H1 (cell line): ENCODE results near the gene PRKAR2A. TPM values are rescaled to one million over a fixed set of nuclear protein-coding genes. Genes with fewer than 3 reads are reported as not detected.
"Not testable (repeated sequence)": the region's sequence is repeated elsewhere in the genome, so short reads cannot be mapped to it uniquely, and the experiment has no call there.

ENCODE experiments used
- CTCF ChIA-PET: fragments of 300-600 bp; sonication (Branson Sonifier 250); formaldehyde crosslinking; loops from one replicate; lab custom pipeline; 2021; ENCODE audit not compliant: partially characterized antibody; lab: Charles Lee
- POLR2A ChIA-PET: fragments of 300-600 bp; sonication (Branson Sonifier 250); formaldehyde crosslinking; loops from one replicate; lab custom pipeline; 2021; ENCODE audit warnings: inconsistent platforms; ENCODE audit not compliant: partially characterized antibody; lab: Charles Lee
- DNase-seq, 2 experiments: peaks; one replicate each; pipeline versions ENCODE4 v3.0.0 to v3.0.0-alpha.2; 2010 to 2022; ENCODE audit warnings: low spot score in 2 of 2, low read depth in 1 of 2, mixed read lengths in 1 of 2
- FAIRE-seq: peaks from 2 replicates; lab custom pipeline; 2011; peaks lifted over from hg19 to GRCh38; lab: Jason Lieb, UNC
- H2AFZ ChIP-seq: 2 replicates; pipeline ENCODE4 v1.8.1; 2012; ENCODE audit warnings: low read length, inconsistent platforms
- H2AK5ac ChIP-seq: 2 replicates; pipeline ENCODE4 v1.6.1; 2013; ENCODE audit warnings: low read depth, low read length
- H2BK120ac ChIP-seq: replicated peaks from 2 replicates; pipeline ENCODE3; 2013; ENCODE audit warnings: low read depth, low read length, inconsistent platforms
- H2BK12ac ChIP-seq: 2 replicates; pipeline ENCODE4 v1.6.1; 2013; ENCODE audit warnings: low read depth, low read length
- H2BK15ac ChIP-seq: 2 replicates; pipeline ENCODE4 v1.6.1; 2013; ENCODE audit warnings: low read length
- H2BK20ac ChIP-seq: 2 replicates; pipeline ENCODE4 v1.6.1; 2013; ENCODE audit warnings: low read length
- H2BK5ac ChIP-seq: 2 replicates; pipeline ENCODE4 v1.6.1; 2013; ENCODE audit warnings: low read depth, low read length
- H3K14ac ChIP-seq: 2 replicates; pipeline ENCODE4 v1.6.1; 2013; ENCODE audit warnings: inconsistent platforms; ENCODE audit not compliant: insufficient read length
- H3K18ac ChIP-seq: 2 replicates; pipeline ENCODE4 v1.6.1; 2013; ENCODE audit warnings: low read length; ENCODE audit errors: extremely low read depth
- H3K23ac ChIP-seq: 2 replicates; pipeline ENCODE4 v1.6.1; 2013; ENCODE audit warnings: inconsistent platforms; ENCODE audit not compliant: insufficient read length
- H3K23me2 ChIP-seq: 2 replicates; pipeline ENCODE4 v1.6.1; 2013; ENCODE audit warnings: low read depth, low read length
- H3K27ac ChIP-seq: 2 replicates; pipeline ENCODE4 v1.6.1; 2011; ENCODE audit warnings: low read depth, low read length, inconsistent platforms
- H3K27me3 ChIP-seq, 4 experiments: replicated peaks in 1 of 4; 1 replicate in 1 of 4; 2 replicates in 3 of 4; pipeline versions ENCODE4 v1.6.1 to v1.8.1; 2011 to 2013; ENCODE audit warnings: low read length in 3 of 4, mild to moderate bottlenecking in 3 of 4, inconsistent platforms in 2 of 4, mixed read lengths in 2 of 4, moderate library complexity in 1 of 4; ENCODE audit not compliant: control insufficient read depth in 3 of 4, insufficient read depth in 3 of 4; ENCODE audit errors: extremely low read depth in 1 of 4
- H3K36me3 ChIP-seq, 4 experiments: 2 replicates each; pipeline versions ENCODE4 v1.6.1 to v1.8.1; 2011 to 2013; ENCODE audit warnings: mild to moderate bottlenecking in 4 of 4, low read length in 3 of 4, moderate library complexity in 2 of 4, control low read depth in 1 of 4, inconsistent platforms in 1 of 4; ENCODE audit not compliant: insufficient read depth in 4 of 4, control insufficient read depth in 2 of 4
- H3K4ac ChIP-seq: replicated peaks from 2 replicates; pipeline ENCODE3; 2013; ENCODE audit warnings: low read length, low read depth, mixed read lengths, inconsistent platforms; ENCODE audit not compliant: insufficient read length
- H3K4me1 ChIP-seq, 4 experiments: replicated peaks in 1 of 4; 1 replicate in 1 of 4; 2 replicates in 3 of 4; pipeline versions ENCODE4 v1.6.1 to v1.8.1; 2011 to 2013; ENCODE audit warnings: low read length in 3 of 4, inconsistent platforms in 2 of 4, mixed read lengths in 1 of 4; ENCODE audit not compliant: insufficient read depth in 4 of 4, control insufficient read depth in 3 of 4
- H3K4me2 ChIP-seq, 2 experiments: 2 replicates each; pipeline versions ENCODE4 v1.6.1 to v1.8.1; 2011 to 2013; ENCODE audit warnings: low read depth in 2 of 2, low read length in 2 of 2, control low read depth in 1 of 2, inconsistent platforms in 1 of 2, mild to moderate bottlenecking in 1 of 2; ENCODE audit not compliant: insufficient read depth in 1 of 2
- H3K4me3 ChIP-seq, 4 experiments: fragments of 200-600, 300-600 bp in 1 of 4; sonication (generic), shearing (Covaris generic), sonication (Bioruptor Twin) in 1 of 4; 2 replicates each; pipeline versions ENCODE4 v1.5.1 to v1.8.1; 2011 to 2016; ENCODE audit warnings: low read length in 4 of 4, low read depth in 3 of 4, control low read depth in 2 of 4, inconsistent platforms in 2 of 4, mild to moderate bottlenecking in 2 of 4, mixed read lengths in 1 of 4, moderate library complexity in 1 of 4; ENCODE audit not compliant: insufficient read depth in 2 of 4; ENCODE audit errors: extremely low read depth in 1 of 4
- H3K56ac ChIP-seq: replicated peaks from 2 replicates; pipeline ENCODE3; 2013; ENCODE audit warnings: low read depth, mild to moderate bottlenecking, mixed read lengths, low read length, inconsistent platforms; ENCODE audit not compliant: insufficient read length
- H3K79me1 ChIP-seq: 2 replicates; pipeline ENCODE4 v1.6.1; 2013; ENCODE audit warnings: low read depth, low read length, control low read depth
- H3K79me2 ChIP-seq, 2 experiments: 2 replicates each; pipeline versions ENCODE4 v1.6.1 to v1.8.1; 2012 to 2013; ENCODE audit warnings: low read length in 2 of 2, mild to moderate bottlenecking in 2 of 2, inconsistent platforms in 1 of 2; ENCODE audit not compliant: insufficient read depth in 2 of 2, control insufficient read depth in 1 of 2
- H3K9ac ChIP-seq, 4 experiments: replicated peaks in 1 of 4; 1 replicate in 1 of 4; 2 replicates in 3 of 4; pipeline versions ENCODE4 v1.6.1 to v1.8.1; 2011 to 2013; ENCODE audit warnings: low read depth in 3 of 4, low read length in 3 of 4, control low read depth in 2 of 4, mild to moderate bottlenecking in 2 of 4, moderate library complexity in 2 of 4, inconsistent platforms in 1 of 4; ENCODE audit errors: extremely low read depth in 1 of 4
- H3K9me3 ChIP-seq, 2 experiments: 2 replicates each; pipeline versions ENCODE4 v1.6.1 to v1.8.1; 2012 to 2013; ENCODE audit warnings: mild to moderate bottlenecking in 2 of 2, moderate library complexity in 2 of 2, control low read depth in 1 of 2, inconsistent platforms in 1 of 2, low read depth in 1 of 2, low read length in 1 of 2, mixed read lengths in 1 of 2; ENCODE audit not compliant: insufficient read depth in 2 of 2
- H4K20me1 ChIP-seq, 2 experiments: replicated peaks in 1 of 2; 2 replicates each; pipeline versions ENCODE3 to v1.8.1; 2011 to 2013; ENCODE audit warnings: inconsistent platforms in 2 of 2, low read length in 2 of 2, mild to moderate bottlenecking in 1 of 2; ENCODE audit not compliant: insufficient read depth in 2 of 2, control insufficient read depth in 1 of 2
- H4K5ac ChIP-seq: 2 replicates; pipeline ENCODE4 v1.6.1; 2013; ENCODE audit warnings: low read length, low read depth, mixed read lengths, inconsistent platforms; ENCODE audit not compliant: insufficient read length
- H4K8ac ChIP-seq: 2 replicates; pipeline ENCODE4 v1.8.0; 2013; ENCODE audit warnings: mild to moderate bottlenecking, moderate library complexity, low read length, inconsistent platforms; ENCODE audit not compliant: insufficient read depth; ENCODE audit errors: extremely low read depth
- H4K91ac ChIP-seq: replicated peaks from 2 replicates; pipeline ENCODE3; 2013; ENCODE audit warnings: low read length, mixed read lengths, inconsistent platforms; ENCODE audit not compliant: insufficient read length
- WGBS, 2 experiments: shearing (Covaris generic) in 1 of 2; methylation state at CpG; one replicate each; pipeline versions ENCODE4 v1.1.6 to v1.1.7; 2013 to 2015; ENCODE audit warnings: low lambda C conversion rate in 2 of 2, mixed read lengths in 2 of 2, inconsistent platforms in 1 of 2, low coverage in 1 of 2, missing lambda C conversion rate in 1 of 2; ENCODE audit not compliant: insufficient replicate concordance in 2 of 2, insufficient coverage in 1 of 2, insufficient read length in 1 of 2; ENCODE audit errors: extremely low coverage in 1 of 2, missing lambda C conversion rate in 1 of 2; 5-methylcytosine and 5-hydroxymethylcytosine counted together
- polyA plus RNA-seq, 7 experiments: library from polyadenylated mRNA; depleted of rRNA in 3 of 7; stranded (reverse) in 5 of 7; unstranded in 2 of 7; fragments of >200 nt in 5 of 7; fragments of 200-250 nt in 2 of 7; gene quantifications; 1 replicate in 5 of 7; 2 replicates in 1 of 7; 4 replicates in 1 of 7; pipeline versions ENCODE4 v1.2.1 to v1.2.3, GENCODE V29; 2011 to 2013; ENCODE audit warnings: missing spikeins in 2 of 7, mixed read lengths in 2 of 7
- total RNA-seq: library from RNA; stranded (reverse); fragmentation: NEBNext Ultra II Directional; extraction: Animal tissue kit (Norgen Biotek cat#: 25700); gene quantifications from 2 replicates; pipeline ENCODE4 v1.2.1, GENCODE V29; 2021

PRKAR2A gene
- total and polyA plus RNA-seq, 2 of the 8 experiments (the other 6 are each of a cell fraction or from before 2014, with no cell fraction given) = 6.3 to 42.4 TPM

DNA sequence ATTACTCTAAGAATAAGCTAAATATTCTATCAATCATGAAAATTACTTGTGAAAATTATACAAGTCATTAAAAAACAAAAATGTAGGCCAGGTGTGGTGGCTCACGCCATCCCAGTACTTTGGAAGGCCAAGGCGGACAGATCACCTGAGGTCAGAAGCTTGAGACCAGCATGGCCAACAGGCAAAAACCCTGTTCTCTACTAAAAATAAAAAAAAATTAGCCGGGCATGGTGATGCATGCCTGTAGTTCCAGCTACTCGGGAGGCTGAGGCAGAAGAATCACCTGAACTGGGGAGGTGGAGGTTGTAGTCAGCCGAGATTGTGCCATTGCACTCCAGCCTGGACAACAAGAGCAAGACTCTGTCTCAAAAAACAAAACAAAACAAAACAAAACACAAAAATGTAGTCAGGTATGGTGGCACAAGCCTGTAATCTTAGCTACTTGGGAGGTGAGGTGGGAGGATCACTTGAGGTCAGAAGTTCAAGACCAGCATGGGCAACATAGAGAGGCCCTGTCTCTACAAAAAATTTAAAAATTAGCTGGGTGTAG is 87.6 kb downstream of the PRKAR2A start:
- H3K9ac ChIP-seq, DNase-seq, H3K36me3 ChIP-seq, FAIRE-seq, H4K91ac ChIP-seq, H3K9me3 ChIP-seq, H3K18ac ChIP-seq, H2BK120ac ChIP-seq, H2AFZ ChIP-seq, H3K14ac ChIP-seq, H3K4me2 ChIP-seq, H3K79me1 ChIP-seq, H2BK20ac ChIP-seq, H2BK12ac ChIP-seq, H2BK5ac ChIP-seq, H3K23ac ChIP-seq, H3K4me3 ChIP-seq, H4K20me1 ChIP-seq, H3K27ac ChIP-seq, H2BK15ac ChIP-seq, H2AK5ac ChIP-seq, H3K56ac ChIP-seq, H4K8ac ChIP-seq, H3K4ac ChIP-seq, H3K23me2 ChIP-seq, H4K5ac ChIP-seq, H3K27me3 ChIP-seq, H3K4me1 ChIP-seq, H3K79me2 ChIP-seq: not testable (repeated sequence)
- WGBS, 2 experiments = 98% methylated on average over 5 of the region's 5 CpGs; no CpG with 5 or more reads in 1 of the 2 experiments
- ChIA-PET POLR2A (interaction anchor here (0.9 kb wide), 1 partner anchor 20 kb away, joined by 3 read pairs; no protein-coding TSS in a partner anchor), CTCF (interaction anchor here (0.6 to 2.1 kb wide), 6 partner anchors 19 to 200 kb away, joined by 3 to 8 read pairs (median 3); no protein-coding TSS in a partner anchor)

DNA sequence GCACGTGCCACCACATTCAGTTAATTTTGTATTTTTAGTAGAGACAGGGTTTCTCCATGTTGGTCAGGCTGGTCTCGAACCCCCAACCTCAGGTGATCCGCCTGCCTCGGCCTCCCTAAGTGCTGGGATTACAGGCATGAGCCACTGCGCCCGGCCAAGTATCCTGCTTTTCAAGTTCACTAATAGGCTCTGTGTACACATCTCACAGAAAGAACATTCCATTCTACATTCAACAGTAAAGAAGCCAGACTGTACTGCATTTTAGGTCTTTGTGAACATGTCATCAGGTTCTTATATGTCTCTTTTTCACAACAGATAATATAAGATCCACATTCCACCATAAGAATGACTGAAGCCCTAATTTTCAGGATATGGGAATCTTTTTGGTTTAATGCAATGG is 88.1 kb downstream of the PRKAR2A start:
- H3K4ac ChIP-seq, H3K23ac ChIP-seq, H3K4me3 ChIP-seq, H4K20me1 ChIP-seq, H3K4me1 ChIP-seq, FAIRE-seq, H4K5ac ChIP-seq, H4K91ac ChIP-seq, POLR2A ChIA-PET, H2BK12ac ChIP-seq, H3K79me1 ChIP-seq, H2AK5ac ChIP-seq, H3K56ac ChIP-seq, H3K9ac ChIP-seq, H2BK20ac ChIP-seq, H2BK15ac ChIP-seq, H3K9me3 ChIP-seq, H3K36me3 ChIP-seq, H3K18ac ChIP-seq, H3K23me2 ChIP-seq, H3K4me2 ChIP-seq, H3K27ac ChIP-seq, H3K79me2 ChIP-seq, H2BK5ac ChIP-seq, H3K27me3 ChIP-seq, DNase-seq, H2BK120ac ChIP-seq, H4K8ac ChIP-seq, H2AFZ ChIP-seq, H3K14ac ChIP-seq: not testable (repeated sequence)
- CTCF ChIA-PET = interaction anchor here (1.0 to 3.3 kb wide), 5 partner anchors 19 to 201 kb away, joined by 3 to 15 read pairs (median 3); no protein-coding TSS in a partner anchor
- 90% methylated on average over 6 of the region's 6 CpGs; no CpG with 5 or more reads in 1 of the 2 experiments for WGBS, 2 experiments
